HepG2 (cell line): Measurements from ENCODE around the gene MCRIP2. TPM values are rescaled to one million over a fixed set of nuclear protein-coding genes. Genes with fewer than 3 reads are reported as not detected.
A peak's percentile ranks its signal among the peaks of the same experiment; 100 is the strongest.

ENCODE experiments used
- HDAC1 ChIP-seq: sonication (generic); formaldehyde crosslinking; IDR thresholded peaks from 2 replicates; pipeline ENCODE4 v1.5.1; 2020; ENCODE audit warnings: mild to moderate bottlenecking, missing genetic modification reagents
- MTF2 ChIP-seq: sonication (generic); formaldehyde crosslinking; IDR thresholded peaks from 2 replicates; pipeline ENCODE4 v1.5.0; 2020; ENCODE audit warnings: missing genetic modification reagents, borderline replicate concordance
- NFKBIZ ChIP-seq: IDR thresholded peaks from 2 replicates; pipeline ENCODE4 v1.6.1; 2018; ENCODE audit warnings: missing genetic modification reagents, missing compliant biosample characterization
- NFYC ChIP-seq: IDR thresholded peaks from 2 replicates; pipeline ENCODE4 v1.6.1; 2016; ENCODE audit warnings: missing genetic modification reagents, missing compliant biosample characterization
- POLR2G ChIP-seq: fragments of 200-400 bp; formaldehyde crosslinking; IDR thresholded peaks from 2 replicates; pipeline ENCODE4 v1.6.1; 2018; ENCODE audit warnings: mild to moderate bottlenecking, low read depth, low read length, moderate library complexity
- SOX6 ChIP-seq, 2 experiments: fragments of 450-650 bp in 1 of 2; sonication (generic) in 1 of 2; formaldehyde crosslinking in 1 of 2; IDR thresholded peaks; 2 replicates each; pipeline versions ENCODE4 v1.4.0 to v1.6.1; 2017 to 2020; ENCODE audit warnings: antibody characterized with exemption in 1 of 2, mild to moderate bottlenecking in 1 of 2, missing genetic modification reagents in 1 of 2
- XRCC5 ChIP-seq: fragments of 200-400 bp; formaldehyde crosslinking; optimal IDR thresholded peaks from 2 replicates; pipeline ENCODE3; 2017; ENCODE audit warnings: mild to moderate bottlenecking, low read length
- ZFYVE20 ChIP-seq: sonication (generic); formaldehyde crosslinking; IDR thresholded peaks from 2 replicates; pipeline ENCODE4 v1.8.0; 2023; ENCODE audit warnings: low read depth, mild to moderate bottlenecking, moderate library complexity, missing genetic modification reagents, borderline replicate concordance
- ZNF251 ChIP-seq: sonication (generic); formaldehyde crosslinking; IDR thresholded peaks from 2 replicates; pipeline ENCODE4 v1.9.0; 2021; ENCODE audit warnings: mild to moderate bottlenecking, missing genetic modification reagents
- ZNF331 ChIP-seq: sonication (generic); formaldehyde crosslinking; IDR thresholded peaks from 2 replicates; pipeline ENCODE4 v1.4.0; 2020; ENCODE audit warnings: missing genetic modification reagents
- ZNF34 ChIP-seq: sonication (generic); formaldehyde crosslinking; IDR thresholded peaks from 2 replicates; pipeline ENCODE4 v1.4.0; 2020; ENCODE audit warnings: mild to moderate bottlenecking, missing genetic modification reagents, borderline replicate concordance
- ZNF484 ChIP-seq: sonication (generic); formaldehyde crosslinking; IDR thresholded peaks from 2 replicates; pipeline ENCODE4 v1.5.1; 2020; ENCODE audit warnings: mild to moderate bottlenecking, low read depth, missing genetic modification reagents, borderline replicate concordance
- ZNF547 ChIP-seq: sonication (generic); formaldehyde crosslinking; IDR thresholded peaks from 2 replicates; pipeline ENCODE4 v1.5.1; 2020; ENCODE audit warnings: mild to moderate bottlenecking, missing genetic modification reagents
- ZNF816 ChIP-seq: sonication (generic); formaldehyde crosslinking; IDR thresholded peaks from 2 replicates; pipeline ENCODE4 v1.8.0; 2022; ENCODE audit warnings: missing genetic modification reagents, mild to moderate bottlenecking, borderline replicate concordance
- ZSCAN9 ChIP-seq: IDR thresholded peaks from 2 replicates; pipeline ENCODE4 v1.6.1; 2016; ENCODE audit warnings: borderline replicate concordance
- polyA plus RNA-seq, 8 experiments: library from polyadenylated mRNA; depleted of rRNA in 3 of 8; stranded (reverse) in 7 of 8; unstranded in 1 of 8; fragments of >200 nt; fragmentation: Illumina TruSeq in 4 of 8; extraction: Trizol in 4 of 8; gene quantifications; 2 replicates each; pipeline versions ENCODE4 v1.2.1 to v1.2.3, GENCODE V29; 2011 to 2016; ENCODE audit warnings: low read depth in 4 of 8, missing spikeins in 1 of 8, mixed read lengths in 1 of 8; ENCODE audit not compliant: insufficient read depth in 1 of 8
- total RNA-seq, 5 experiments: library from RNA; depleted of rRNA; stranded (reverse); fragments of >200 nt; fragmentation: Illumina TruSeq; extraction: Trizol; gene quantifications; 2 replicates each; pipeline ENCODE4 v1.2.3, GENCODE V29; 2016; ENCODE audit warnings: low read depth in 1 of 5
- TF ChIP-seq, protein P1 (sequence below): sonication (generic); formaldehyde crosslinking; conservative IDR thresholded peaks from 2 replicates; pipeline ENCODE4 v1.5.0; 2020; ENCODE audit warnings: missing genetic modification reagents
- TF ChIP-seq, protein P2 (sequence below): sonication (generic); formaldehyde crosslinking; IDR thresholded peaks from 2 replicates; pipeline ENCODE4 v1.8.0; 2023; ENCODE audit warnings: mild to moderate bottlenecking, missing genetic modification reagents
- TF ChIP-seq, protein P3 (sequence below): sonication (generic); formaldehyde crosslinking; IDR thresholded peaks from 2 replicates; pipeline ENCODE4 v1.4.0; 2020; ENCODE audit warnings: missing genetic modification reagents
- TF ChIP-seq, protein P4 (sequence below), 2 experiments: sonication (generic) in 1 of 2; formaldehyde crosslinking in 1 of 2; IDR thresholded peaks; 2 replicates each; pipeline versions ENCODE4 v1.5.1 to v1.6.1; 2011 to 2020; ENCODE audit warnings: borderline replicate concordance in 1 of 2, low read depth in 1 of 2, low read length in 1 of 2, mild to moderate bottlenecking in 1 of 2, missing genetic modification reagents in 1 of 2, moderate library complexity in 1 of 2
- TF ChIP-seq, protein P5 (sequence below): fragments of 450-650 bp; IDR thresholded peaks from 2 replicates; pipeline ENCODE4 v1.6.1; 2016

MCRIP2 gene
- total and polyA plus RNA-seq, 2 of the 13 experiments (the other 11 are each of a cell fraction or from before 2014, with no cell fraction given): 39.6 to 76.7 TPM

DNA sequence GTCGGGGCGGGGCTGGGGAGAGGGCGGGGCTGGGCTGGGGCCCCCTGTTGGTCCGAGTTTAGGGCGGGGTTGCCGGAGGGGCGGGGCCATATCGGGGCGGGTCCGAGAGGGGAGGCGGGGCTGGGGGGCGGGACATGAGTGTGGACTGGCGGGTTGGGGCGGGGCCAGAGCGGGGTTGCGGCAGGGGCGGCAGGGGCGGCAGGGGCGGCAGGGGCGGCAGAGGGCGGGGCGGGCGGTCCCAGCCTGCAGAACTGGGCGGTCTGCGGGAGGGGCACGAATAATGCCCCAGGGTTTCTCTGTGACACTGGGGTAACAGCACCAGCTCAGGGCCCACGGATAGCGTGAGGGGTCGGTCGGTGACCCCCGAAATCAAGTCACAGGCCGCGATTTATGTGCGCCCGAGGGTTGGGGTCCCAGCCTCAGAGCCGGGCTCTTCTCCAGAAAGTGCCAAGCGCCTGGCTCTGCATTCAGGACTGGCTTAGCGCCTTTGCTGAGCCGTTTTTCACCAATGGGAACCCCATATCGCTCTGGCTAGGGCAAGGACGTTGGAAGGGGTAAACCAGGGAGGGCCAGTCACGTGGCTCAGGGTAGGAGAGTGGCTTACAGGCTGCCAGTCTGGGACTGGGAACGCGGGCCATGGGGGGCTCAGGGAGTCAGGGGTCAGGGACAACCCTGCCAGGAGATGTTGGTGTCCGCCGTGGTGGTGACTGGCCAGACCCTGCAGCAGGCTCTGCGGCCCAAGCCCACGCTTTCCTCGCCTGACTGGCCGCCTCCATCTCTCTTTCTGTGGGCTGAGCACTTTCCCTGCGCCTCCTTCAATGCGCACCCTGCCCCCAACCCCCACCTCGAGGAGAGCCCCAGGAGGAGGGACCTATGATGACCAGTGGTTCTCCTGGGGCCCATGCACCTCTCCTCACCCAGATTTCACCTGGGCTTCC is 4.3 kb upstream of the MCRIP2 start (continued):
- TF ChIP-seq, protein P1, sequence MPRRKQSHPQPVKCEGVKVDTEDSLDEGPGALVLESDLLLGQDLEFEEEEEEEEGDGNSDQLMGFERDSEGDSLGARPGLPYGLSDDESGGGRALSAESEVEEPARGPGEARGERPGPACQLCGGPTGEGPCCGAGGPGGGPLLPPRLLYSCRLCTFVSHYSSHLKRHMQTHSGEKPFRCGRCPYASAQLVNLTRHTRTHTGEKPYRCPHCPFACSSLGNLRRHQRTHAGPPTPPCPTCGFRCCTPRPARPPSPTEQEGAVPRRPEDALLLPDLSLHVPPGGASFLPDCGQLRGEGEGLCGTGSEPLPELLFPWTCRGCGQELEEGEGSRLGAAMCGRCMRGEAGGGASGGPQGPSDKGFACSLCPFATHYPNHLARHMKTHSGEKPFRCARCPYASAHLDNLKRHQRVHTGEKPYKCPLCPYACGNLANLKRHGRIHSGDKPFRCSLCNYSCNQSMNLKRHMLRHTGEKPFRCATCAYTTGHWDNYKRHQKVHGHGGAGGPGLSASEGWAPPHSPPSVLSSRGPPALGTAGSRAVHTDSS: 0 out of 2 replicates have a peak, but pooled peaks have one; percentile 3
- TF ChIP-seq SOX6 (IDR thresholded peaks at IDR 0.05) (no peak), SOX6 (CRISPR knock-in tag; IDR thresholded peaks at IDR 0.05) (peak; percentile 24; the same call in 1 of the 2 replicates), ZNF816 (CRISPR knock-in tag) (no peak), POLR2G (0 out of 2 replicates have a peak, but pooled peaks have one; percentile 34), ZNF547 (CRISPR knock-in tag) (0 out of 2 replicates have a peak, but pooled peaks have one; percentile 72), ZNF484 (CRISPR knock-in tag) (no peak), MTF2 (CRISPR knock-in tag) (no peak), XRCC5 (no peak), ZNF331 (CRISPR knock-in tag) (no peak), NFYC (no peak), HDAC1 (CRISPR knock-in tag) (no peak), NFKBIZ (CRISPR knock-in tag) (no peak), ZSCAN9 (CRISPR knock-in tag) (no peak), ZNF34 (CRISPR knock-in tag) (no peak), ZFYVE20 (CRISPR knock-in tag) (no peak), ZNF251 (no peak)
- TF ChIP-seq, protein P2, sequence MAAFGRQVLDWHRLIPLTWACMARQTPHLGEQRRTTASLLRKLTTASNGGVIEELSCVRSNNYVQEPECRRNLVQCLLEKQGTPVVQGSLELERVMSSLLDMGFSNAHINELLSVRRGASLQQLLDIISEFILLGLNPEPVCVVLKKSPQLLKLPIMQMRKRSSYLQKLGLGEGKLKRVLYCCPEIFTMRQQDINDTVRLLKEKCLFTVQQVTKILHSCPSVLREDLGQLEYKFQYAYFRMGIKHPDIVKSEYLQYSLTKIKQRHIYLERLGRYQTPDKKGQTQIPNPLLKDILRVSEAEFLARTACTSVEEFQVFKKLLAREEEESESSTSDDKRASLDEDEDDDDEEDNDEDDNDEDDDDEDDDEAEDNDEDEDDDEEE (CRISPR knock-in tag): no peak
- TF ChIP-seq, protein P3, sequence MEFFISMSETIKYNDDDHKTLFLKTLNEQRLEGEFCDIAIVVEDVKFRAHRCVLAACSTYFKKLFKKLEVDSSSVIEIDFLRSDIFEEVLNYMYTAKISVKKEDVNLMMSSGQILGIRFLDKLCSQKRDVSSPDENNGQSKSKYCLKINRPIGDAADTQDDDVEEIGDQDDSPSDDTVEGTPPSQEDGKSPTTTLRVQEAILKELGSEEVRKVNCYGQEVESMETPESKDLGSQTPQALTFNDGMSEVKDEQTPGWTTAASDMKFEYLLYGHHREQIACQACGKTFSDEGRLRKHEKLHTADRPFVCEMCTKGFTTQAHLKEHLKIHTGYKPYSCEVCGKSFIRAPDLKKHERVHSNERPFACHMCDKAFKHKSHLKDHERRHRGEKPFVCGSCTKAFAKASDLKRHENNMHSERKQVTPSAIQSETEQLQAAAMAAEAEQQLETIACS (CRISPR knock-in tag): no peak
- TF ChIP-seq, protein P4, sequence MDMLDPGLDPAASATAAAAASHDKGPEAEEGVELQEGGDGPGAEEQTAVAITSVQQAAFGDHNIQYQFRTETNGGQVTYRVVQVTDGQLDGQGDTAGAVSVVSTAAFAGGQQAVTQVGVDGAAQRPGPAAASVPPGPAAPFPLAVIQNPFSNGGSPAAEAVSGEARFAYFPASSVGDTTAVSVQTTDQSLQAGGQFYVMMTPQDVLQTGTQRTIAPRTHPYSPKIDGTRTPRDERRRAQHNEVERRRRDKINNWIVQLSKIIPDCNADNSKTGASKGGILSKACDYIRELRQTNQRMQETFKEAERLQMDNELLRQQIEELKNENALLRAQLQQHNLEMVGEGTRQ (IDR thresholded peaks at IDR 0.05; ENCODE audit: low read depth, low read length): peak; percentile 65
- TF ChIP-seq, protein P4 (CRISPR knock-in tag; IDR thresholded peaks at IDR 0.05; ENCODE audit: borderline replicate concordance): peak; percentile 82; the same call in 1 of the 2 replicates
- TF ChIP-seq, protein P5, sequence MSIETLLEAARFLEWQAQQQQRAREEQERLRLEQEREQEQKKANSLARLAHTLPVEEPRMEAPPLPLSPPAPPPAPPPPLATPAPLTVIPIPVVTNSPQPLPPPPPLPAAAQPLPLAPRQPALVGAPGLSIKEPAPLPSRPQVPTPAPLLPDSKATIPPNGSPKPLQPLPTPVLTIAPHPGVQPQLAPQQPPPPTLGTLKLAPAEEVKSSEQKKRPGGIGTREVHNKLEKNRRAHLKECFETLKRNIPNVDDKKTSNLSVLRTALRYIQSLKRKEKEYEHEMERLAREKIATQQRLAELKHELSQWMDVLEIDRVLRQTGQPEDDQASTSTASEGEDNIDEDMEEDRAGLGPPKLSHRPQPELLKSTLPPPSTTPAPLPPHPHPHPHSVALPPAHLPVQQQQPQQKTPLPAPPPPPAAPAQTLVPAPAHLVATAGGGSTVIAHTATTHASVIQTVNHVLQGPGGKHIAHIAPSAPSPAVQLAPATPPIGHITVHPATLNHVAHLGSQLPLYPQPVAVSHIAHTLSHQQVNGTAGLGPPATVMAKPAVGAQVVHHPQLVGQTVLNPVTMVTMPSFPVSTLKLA: no peak
